Chondrocyte (in vitro differentiated cells): ENCODE results near the gene RAB30. TPM values are rescaled to one million over a fixed set of nuclear protein-coding genes. Genes with fewer than 3 reads are reported as not detected.

Experiments
- DNase-seq: peaks from one replicate; pipeline ENCODE4 v3.0.0; 2021; ENCODE audit warnings: mixed read lengths, low spot score
- H3K27ac Mint-ChIP-seq: one replicate; pipeline ENCODE4 v1.8.0; 2021; ENCODE audit warnings: mild to moderate bottlenecking, moderate library complexity, mixed read lengths; ENCODE audit not compliant: unreplicated experiment
- H3K27me3 Mint-ChIP-seq: 2 replicates; pipeline ENCODE4 v1.8.0; 2021; ENCODE audit warnings: low read depth, mixed read lengths
- H3K36me3 Mint-ChIP-seq: 2 replicates; pipeline ENCODE4 v1.8.0; 2021; ENCODE audit warnings: low read depth, mixed read lengths
- H3K4me1 Mint-ChIP-seq: 2 replicates; pipeline ENCODE4 v1.8.0; 2021; ENCODE audit warnings: low read depth, mild to moderate bottlenecking, mixed read lengths
- H3K4me3 Mint-ChIP-seq: one replicate; pipeline ENCODE4 v1.8.0; 2021; ENCODE audit warnings: mild to moderate bottlenecking, moderate library complexity, mixed read lengths; ENCODE audit not compliant: unreplicated experiment
- H3K9me3 Mint-ChIP-seq: 2 replicates; pipeline ENCODE4 v1.8.0; 2021; ENCODE audit warnings: low read depth, mixed read lengths
- CTCF ChIP-seq: fragments of 200-600 bp; sonication (generic); IDR thresholded peaks from 2 replicates; pipeline ENCODE4 v1.5.0; 2021; ENCODE audit warnings: antibody characterized with exemption, mild to moderate bottlenecking, moderate library complexity
- total RNA-seq: library from RNA; stranded (reverse); gene quantifications from 3 replicates; pipeline ENCODE4 v1.2.1, GENCODE V29; 2021

The RAB30 gene
- total RNA-seq, 1 donor from 2014 or later = 52.6 TPM

- H3K4me1 Mint-ChIP-seq = peaks cover 13% of the 10 kb centered on the region
- peak overlapping the region; percentile 29 for H3K27ac Mint-ChIP-seq
- H3K9me3 Mint-ChIP-seq = no peaks in the 10 kb centered on the region
- H3K4me3 Mint-ChIP-seq = no peak overlapping the region
- H3K36me3 Mint-ChIP-seq = no peaks in the 10 kb centered on the region
- no peak for DNase-seq
- H3K27me3 Mint-ChIP-seq = no peaks in the 10 kb centered on the region
- TF ChIP-seq CTCF = no peak
These were observed 25.9 kb upstream of the RAB30 start for GRCh38 chr11:83097429-83098075.

GRCh38 chr11:83093634-83094033 is 21.9 kb upstream of the RAB30 start:
- H3K27ac Mint-ChIP-seq = no peak overlapping the region
- H3K36me3 Mint-ChIP-seq = no peaks in the 10 kb centered on the region
- no peaks in the 10 kb centered on the region for H3K27me3 Mint-ChIP-seq
- no peak for TF ChIP-seq CTCF
- no peak overlapping the region for H3K4me3 Mint-ChIP-seq
- peaks cover 13% of the 10 kb centered on the region for H3K4me1 Mint-ChIP-seq
- DNase-seq = no peak
- H3K9me3 Mint-ChIP-seq = no peaks in the 10 kb centered on the region

DNA sequence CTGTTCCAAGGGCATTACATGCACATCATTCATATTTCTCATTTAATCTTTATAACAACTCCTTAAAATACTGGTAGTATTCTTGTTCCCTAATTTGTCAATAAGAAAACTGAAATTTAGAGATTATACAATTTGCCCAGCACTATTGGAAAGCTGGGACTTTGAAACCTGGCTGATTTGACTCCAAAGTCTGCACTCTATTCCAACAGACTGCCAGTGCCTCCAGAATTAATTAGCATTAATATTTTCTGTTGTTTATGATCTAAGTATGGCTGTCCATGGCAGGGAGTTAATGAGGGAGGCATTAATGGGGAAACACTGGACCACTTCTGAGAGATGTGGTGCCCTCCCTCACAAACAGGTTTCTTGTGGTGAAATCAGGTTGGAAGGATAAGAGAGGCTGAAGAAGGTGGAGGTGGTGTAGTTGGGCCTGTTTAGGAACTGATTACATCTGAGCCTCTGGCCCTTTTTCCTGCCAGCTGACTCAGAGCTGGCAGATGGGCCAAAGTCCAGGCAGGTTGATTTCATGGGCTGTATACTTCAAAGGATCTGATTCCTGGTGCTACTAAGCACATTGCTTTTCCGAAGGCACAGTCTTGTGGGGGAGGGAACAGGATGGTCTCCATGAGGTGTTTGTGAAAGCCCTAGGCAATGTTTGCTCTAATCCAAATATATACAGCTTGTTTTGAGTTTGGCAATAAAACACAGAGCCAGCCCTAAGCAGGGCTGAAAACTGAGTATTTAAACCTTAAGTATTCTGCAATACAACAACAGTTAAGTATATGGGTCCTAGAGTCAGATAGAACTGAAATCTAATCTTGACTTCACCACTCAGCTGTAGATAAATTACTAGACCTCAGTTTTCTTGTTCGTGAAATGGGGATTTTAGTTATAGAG is 21.0 kb upstream of the RAB30 start:
- H3K36me3 Mint-ChIP-seq = no peaks in the 10 kb centered on the region

GRCh38 chr11:83088965-83089364 is 17.3 kb upstream of the RAB30 start:
- Mint-ChIP-seq H3K9me3 (no peaks in the 10 kb centered on the region), H3K4me1 (no peaks in the 10 kb centered on the region), H3K27me3 (no peaks in the 10 kb centered on the region), H3K27ac (no peak overlapping the region), H3K36me3 (no peaks in the 10 kb centered on the region), H3K4me3 (no peak overlapping the region)
- no peak for DNase-seq
- peak; percentile 35 for TF ChIP-seq CTCF

More for the DNA sequence above, 21.0 kb upstream of the RAB30 start:
- Mint-ChIP-seq H3K27ac (no peak overlapping the region), H3K27me3 (no peaks in the 10 kb centered on the region), H3K9me3 (no peaks in the 10 kb centered on the region), H3K4me1 (peaks cover 8% of the 10 kb centered on the region), H3K4me3 (no peak overlapping the region)
- TF ChIP-seq CTCF = no peak
- no peak for DNase-seq

- no peak for DNase-seq
- no peaks in the 10 kb centered on the region for H3K27me3 Mint-ChIP-seq
- TF ChIP-seq CTCF = peak; percentile 59
- no peaks in the 10 kb centered on the region for H3K36me3 Mint-ChIP-seq
- no peak overlapping the region for H3K4me3 Mint-ChIP-seq
- H3K9me3 Mint-ChIP-seq = no peaks in the 10 kb centered on the region
- H3K4me1 Mint-ChIP-seq = no peaks in the 10 kb centered on the region
- no peak overlapping the region for H3K27ac Mint-ChIP-seq
These were observed 15.3 kb upstream of the RAB30 start for GRCh38 chr11:83087035-83087434.
